Left forelimb (tissue), 1 donor: Measurements from ENCODE around the gene PPP1R9A.

Experiments
- DNase-seq: peaks from one replicate; pipeline ENCODE4 v3.0.0-alpha.2; 2018; ENCODE audit warnings: low spot score

PPP1R9A gene

GRCh38 chr7:95320651-95321050, 413.3 kb downstream of the PPP1R9A start:
- no peak for DNase-seq

- no peak for DNase-seq
These were observed 414.3 kb downstream of the PPP1R9A start for GRCh38 chr7:95321720-95322119.

- no peak for DNase-seq
These were observed 415.0 kb downstream of the PPP1R9A start for GRCh38 chr7:95322396-95322795.

- DNase-seq = no peak
These were observed 415.5 kb downstream of the PPP1R9A start for GRCh38 chr7:95322854-95323253.

- DNase-seq = no peak
These were observed 416.2 kb downstream of the PPP1R9A start for GRCh38 chr7:95323410-95324129.

GRCh38 chr7:95324431-95324830, 417.0 kb downstream of the PPP1R9A start, which contains the start of gene PON1:
PON1 (minus strand) TSS chr7:95324532; CDS start chr7:95324475, 57 bp downstream.
- no peak for DNase-seq

- DNase-seq = no peak
These were observed 420.0 kb downstream of the PPP1R9A start for GRCh38 chr7:95327356-95327755.

- DNase-seq = no peak
These were observed 423.0 kb downstream of the PPP1R9A start for GRCh38 chr7:95330204-95330960.

- DNase-seq = no peak
These were observed 423.6 kb downstream of the PPP1R9A start for GRCh38 chr7:95330961-95331337.

GRCh38 chr7:95334447-95334846, 427.1 kb downstream of the PPP1R9A start:
- DNase-seq = no peak

- DNase-seq = no peak
These were observed 427.7 kb downstream of the PPP1R9A start for GRCh38 chr7:95335093-95335492.

GRCh38 chr7:95338832-95339231, 431.4 kb downstream of the PPP1R9A start:
- no peak for DNase-seq

- no peak for DNase-seq
These were observed 433.1 kb downstream of the PPP1R9A start for GRCh38 chr7:95340491-95340890.

- no peak for DNase-seq
These were observed 434.6 kb downstream of the PPP1R9A start for GRCh38 chr7:95342029-95342428.

GRCh38 chr7:95342642-95343307, 435.4 kb downstream of the PPP1R9A start:
- DNase-seq = no peak
